ENCODE results near the gene PTPRG.

DNA sequence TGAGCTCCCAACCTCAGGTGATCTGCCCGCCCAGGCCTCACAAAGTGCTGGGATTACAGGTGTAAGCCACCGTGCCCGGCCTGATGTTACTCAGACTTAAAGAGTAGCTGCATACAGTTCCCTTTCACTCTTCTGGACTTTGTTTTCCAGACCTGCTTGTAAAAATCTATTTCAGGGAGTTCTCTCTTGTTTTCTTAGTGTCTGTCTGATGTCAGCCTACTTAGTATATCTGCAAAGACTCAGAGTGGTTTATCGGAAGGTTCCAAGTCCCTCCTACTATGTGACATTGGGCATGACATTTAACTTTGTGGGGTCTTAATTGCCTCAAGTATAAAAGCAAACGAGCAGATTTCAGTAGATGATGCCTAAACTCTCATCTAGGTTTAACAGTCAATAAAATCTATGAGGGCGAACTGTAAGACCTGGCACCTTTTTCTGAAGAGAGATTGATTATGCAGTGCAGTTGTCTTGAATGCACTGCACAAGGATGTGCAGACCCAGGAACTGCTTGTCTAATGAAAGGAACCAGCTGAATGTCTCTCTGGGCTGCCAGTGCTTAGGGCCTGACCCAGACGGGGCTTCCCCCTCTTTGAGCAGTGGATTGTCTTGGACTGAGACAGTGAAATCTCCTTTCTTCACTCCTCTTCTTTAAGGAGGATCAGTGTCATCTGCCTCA, 301.4 kb downstream of the PTPRG start:
- TF ChIP-seq EZH2 (IDR thresholded peaks at IDR 0.05; ENCODE audit: borderline replicate concordance) (no peak), EZH2phosphoT487 (IDR thresholded peaks at IDR 0.05; ENCODE audit: low read depth, severe bottlenecking, unreplicated experiment) (no peak)
- TF ChIP-seq, protein P1, sequence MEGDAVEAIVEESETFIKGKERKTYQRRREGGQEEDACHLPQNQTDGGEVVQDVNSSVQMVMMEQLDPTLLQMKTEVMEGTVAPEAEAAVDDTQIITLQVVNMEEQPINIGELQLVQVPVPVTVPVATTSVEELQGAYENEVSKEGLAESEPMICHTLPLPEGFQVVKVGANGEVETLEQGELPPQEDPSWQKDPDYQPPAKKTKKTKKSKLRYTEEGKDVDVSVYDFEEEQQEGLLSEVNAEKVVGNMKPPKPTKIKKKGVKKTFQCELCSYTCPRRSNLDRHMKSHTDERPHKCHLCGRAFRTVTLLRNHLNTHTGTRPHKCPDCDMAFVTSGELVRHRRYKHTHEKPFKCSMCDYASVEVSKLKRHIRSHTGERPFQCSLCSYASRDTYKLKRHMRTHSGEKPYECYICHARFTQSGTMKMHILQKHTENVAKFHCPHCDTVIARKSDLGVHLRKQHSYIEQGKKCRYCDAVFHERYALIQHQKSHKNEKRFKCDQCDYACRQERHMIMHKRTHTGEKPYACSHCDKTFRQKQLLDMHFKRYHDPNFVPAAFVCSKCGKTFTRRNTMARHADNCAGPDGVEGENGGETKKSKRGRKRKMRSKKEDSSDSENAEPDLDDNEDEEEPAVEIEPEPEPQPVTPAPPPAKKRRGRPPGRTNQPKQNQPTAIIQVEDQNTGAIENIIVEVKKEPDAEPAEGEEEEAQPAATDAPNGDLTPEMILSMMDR (IDR thresholded peaks at IDR 0.05; ENCODE audit: poor library complexity): no peak
